HEK293T (cell line): ENCODE measurements around the gene OSMR.

Source experiments
- ELF4 ChIP-seq: fragments of 450-650 bp; IDR thresholded peaks from 2 replicates; pipeline ENCODE4 v1.6.1; 2017; ENCODE audit warnings: antibody characterized with exemption
- FOXA1 ChIP-seq: fragments of 450-650 bp; IDR thresholded peaks from 2 replicates; pipeline ENCODE4 v1.6.1; 2016; ENCODE audit warnings: mild to moderate bottlenecking
- FOXM1 ChIP-seq: fragments of 450-650 bp; IDR thresholded peaks from 2 replicates; pipeline ENCODE4 v1.6.1; 2017; ENCODE audit warnings: mild to moderate bottlenecking, borderline replicate concordance
- HDGF ChIP-seq: fragments of 450-650 bp; IDR thresholded peaks from 2 replicates; pipeline ENCODE4 v1.6.1; 2017; ENCODE audit warnings: antibody characterized with exemption, borderline replicate concordance
- SP1 ChIP-seq: fragments of 450-650 bp; IDR thresholded peaks from 2 replicates; pipeline ENCODE4 v1.6.1; 2017
- TARDBP ChIP-seq: fragments of 450-650 bp; IDR thresholded peaks from 2 replicates; pipeline ENCODE4 v1.6.1; 2016

DNA sequence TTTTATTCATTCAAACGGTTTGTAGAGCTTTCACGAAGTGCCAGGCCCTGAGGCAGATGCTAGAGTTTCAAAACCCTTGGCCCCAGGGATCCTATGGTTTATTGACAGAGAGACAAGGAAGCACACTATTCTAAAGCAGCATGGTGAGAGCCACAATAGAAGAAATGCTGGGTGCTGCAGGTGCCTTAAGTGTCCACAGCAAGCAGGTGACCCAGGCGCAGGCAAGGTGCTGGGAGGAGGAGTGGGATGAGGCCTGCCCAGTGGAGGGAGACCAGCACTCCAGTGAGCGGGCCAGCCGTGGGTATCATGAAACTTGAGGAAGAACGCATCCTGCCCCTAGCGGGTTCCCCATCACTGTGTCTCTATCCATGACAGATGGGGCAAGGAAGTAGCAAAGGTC, 71.0 kb downstream of the OSMR start:
- no peak for TF ChIP-seq HDGF
- TF ChIP-seq SP1 = no peak
- TF ChIP-seq TARDBP = no peak
- TF ChIP-seq FOXM1 = no peak
- TF ChIP-seq FOXA1 = no peak
- TF ChIP-seq ELF4 = no peak
